ENCODE results near the gene ESRP2.

ESRP2 gene

DNA sequence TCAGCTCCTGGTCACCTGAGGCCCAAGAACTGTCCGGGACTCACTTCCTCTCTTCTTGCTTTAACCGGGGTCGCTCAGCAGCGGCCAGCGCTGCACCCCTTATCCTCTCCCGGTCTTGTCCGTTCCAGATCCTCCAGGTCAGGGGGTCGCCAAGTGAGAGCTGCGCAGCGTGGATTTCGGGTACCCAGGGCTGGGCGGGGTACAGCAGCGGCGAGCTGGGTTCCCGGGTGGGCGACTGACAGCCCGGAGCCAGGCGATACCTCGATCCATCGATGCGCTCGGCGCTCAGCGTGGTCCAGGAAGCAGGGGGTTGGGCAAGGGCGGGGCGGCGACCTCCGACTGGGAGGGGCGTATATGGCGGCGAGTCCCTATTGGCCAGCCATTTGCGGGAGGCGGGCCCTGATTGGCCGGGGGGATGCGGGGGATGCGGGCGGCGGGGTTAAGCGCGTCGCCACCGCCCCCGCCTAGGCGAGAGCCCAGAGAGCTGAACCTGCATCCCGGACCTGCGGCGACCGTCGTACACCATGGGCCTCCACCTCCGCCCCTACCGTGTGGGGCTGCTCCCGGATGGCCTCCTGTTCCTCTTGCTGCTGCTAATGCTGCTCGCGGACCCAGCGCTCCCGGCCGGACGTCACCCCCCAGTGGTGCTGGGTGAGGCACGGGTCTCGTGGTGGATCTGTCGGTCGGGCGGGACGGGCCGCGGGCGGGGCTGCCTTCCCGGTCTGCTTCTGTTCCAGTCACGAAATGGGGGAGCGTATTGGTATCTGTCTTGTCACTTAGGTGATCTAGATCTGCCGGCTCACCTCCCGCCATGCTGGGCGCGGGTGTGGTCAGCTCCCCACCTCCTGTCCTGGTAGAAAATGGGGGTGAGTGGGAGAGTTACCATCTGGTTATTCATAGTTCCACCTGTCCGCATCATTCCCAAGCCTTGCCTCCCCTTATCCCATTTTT, 9.3 kb upstream of the ESRP2 start, which contains the start of gene PLA2G15:
TSS of gene PLA2G15 (plus strand) at position 471 of the 951 bp plus-strand sequence. CDS start at position 525, 54 bp downstream.
- peak; percentile 88 to 99 (median 97) for DNase-seq
- intact Hi-C loops (cut with DNase I) = loop anchor here (5.0 kb wide), 2 partner anchors 67 to 87 kb away; partner anchors contain the start of genes PRMT7 and SLC7A6OS

DNA sequence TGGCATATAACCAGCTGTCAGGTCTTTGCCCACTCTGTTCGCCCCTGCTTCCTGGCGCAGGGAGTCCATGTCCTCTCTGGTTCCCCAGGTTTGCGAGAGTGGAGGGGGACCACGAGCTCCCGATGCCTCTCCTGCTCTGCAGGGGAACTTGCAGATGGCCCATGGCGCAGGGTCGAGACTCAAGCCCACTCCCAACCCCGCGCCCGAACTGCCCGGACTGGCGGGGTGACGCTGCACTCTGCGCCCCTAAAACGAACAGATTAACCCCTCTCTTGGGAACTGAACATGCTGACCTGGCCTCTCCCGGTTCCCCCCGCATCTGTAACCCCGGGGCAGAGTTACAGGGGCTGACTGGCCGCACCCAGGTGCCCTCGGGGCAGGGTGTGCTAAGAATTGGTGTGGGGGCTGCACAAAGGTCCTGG, 8.6 kb upstream of the ESRP2 start:
- DNase-seq = no peak
- intact Hi-C loops (cut with DNase I) = no loop called here

DNA sequence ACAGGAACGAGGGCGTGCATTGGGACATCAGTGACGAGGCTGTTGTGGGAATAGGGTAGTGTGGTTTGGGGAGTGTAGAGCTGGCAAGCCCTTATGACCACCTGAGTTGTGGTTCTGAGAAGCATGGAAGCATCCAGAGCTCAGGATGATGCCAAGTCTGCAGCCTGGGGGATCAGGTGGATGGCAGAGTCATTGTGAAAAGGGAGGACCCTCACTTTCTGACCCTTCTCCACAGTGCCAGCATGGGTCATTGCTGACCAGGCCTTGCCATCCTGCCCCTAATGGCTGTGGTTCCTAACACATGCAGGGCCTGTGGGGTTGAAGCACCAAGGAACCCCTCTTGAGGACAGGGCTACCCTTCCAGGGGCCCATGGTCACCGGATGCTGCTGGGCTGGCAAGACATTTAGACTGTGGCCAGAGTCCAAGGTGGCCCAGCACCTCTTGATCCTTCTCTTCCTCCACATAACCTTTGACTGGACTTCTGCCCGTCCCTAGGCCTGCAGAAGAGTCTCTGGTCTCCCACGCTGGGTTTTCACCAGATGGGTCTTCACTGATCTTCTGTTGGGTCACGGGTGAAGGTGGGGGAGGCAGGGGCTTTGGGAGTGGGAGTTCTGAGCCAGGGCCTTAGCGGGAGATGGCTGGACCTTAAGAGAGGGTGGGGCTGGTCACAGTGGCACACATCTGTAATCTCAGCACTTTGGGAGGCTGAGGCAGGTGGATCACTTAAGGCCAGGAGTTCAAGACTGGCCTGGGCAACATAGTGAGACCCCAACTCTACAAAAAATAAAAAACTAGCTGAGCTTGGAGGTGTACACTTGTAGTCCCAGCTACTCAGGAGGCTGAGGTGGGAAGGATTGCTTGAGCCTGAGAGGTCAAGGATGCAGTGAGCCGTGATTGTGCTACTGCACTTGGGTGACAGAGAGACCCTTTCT, 7.3 kb upstream of the ESRP2 start:
- intact Hi-C loops (cut with DNase I) = no loop called here

DNA sequence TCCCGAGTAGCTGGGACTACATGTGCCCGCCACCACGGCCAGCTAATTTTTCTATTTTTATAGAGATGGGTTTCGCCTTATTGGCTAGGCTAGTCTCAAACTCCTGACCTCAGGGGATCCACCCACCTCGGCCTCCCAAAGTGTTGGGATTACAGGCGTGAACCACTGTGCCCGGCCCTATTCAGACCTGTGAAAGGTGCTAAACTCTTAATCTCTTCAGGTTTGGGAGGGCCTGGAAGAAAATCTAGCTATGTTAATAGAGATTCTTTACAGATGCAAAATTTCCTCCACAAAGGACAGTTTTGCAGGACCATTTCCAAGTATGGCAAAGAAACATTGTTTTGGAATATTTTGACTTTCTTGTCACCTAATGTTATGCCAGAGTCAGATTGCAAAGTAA, 6.2 kb upstream of the ESRP2 start:
- DNase-seq = no peak
- intact Hi-C loops (cut with DNase I) = no loop called here

More for the DNA sequence above, 7.3 kb upstream of the ESRP2 start:
- DNase-seq = no peak

DNA sequence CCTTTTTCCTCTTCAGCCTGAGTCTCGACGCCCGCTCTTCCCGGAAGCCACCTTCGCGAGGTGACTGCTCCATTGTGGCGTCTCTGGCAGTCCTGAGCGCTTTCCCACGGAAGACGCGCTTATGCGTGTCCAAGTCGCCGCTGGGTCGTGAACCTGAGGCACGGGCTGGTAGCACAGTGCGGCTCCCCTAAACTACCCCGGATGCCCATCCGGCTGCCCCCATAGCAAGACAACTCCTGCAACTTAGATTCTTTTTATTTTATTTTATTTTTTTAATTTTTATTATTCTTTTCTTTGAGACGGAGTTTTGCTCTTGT, 2.1 kb upstream of the ESRP2 start:
- no peak for DNase-seq
- intact Hi-C loops (cut with DNase I) = loop anchor here (5.0 kb wide), 1 partner anchor 156 kb away; no protein-coding TSS in a partner anchor

DNA sequence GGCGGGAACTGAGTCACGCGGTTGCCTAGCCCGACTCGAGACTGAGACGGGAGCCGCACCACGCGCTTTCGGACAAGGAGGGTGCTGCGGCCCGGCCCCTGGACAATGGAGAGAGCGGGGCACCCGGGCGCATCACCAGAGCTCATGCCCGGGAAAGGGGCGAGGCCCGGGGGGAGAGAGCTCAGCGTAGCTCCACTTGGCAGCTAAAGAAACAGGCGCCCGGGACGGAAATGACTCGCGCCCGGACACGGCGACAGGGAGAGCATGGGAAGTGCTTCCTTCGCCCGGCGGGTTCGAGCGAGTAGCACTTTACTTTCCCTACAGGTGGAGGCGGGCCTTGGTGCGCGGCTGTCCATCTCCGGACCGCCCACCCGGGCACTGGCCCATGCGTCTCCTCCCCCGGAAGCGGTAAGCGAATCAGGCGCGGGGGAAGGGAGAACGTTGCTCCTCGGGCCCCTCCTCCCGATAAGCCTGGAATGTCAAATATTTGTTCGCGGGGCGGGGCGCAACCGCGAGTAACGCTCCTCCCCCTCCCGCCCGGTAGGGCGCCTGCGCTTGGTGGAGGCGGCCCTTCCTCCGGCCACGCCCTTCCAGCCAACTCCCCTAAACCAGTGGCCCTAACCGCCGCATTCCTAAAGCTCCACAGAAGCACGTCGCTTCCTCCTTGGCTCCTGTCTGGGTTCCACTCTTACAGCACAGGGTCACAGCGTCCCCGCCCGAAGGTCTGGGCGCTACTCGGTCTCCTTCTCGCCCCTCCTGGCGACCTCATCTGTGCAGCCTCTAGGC, 1.5 kb upstream of the ESRP2 start:
- DNase-seq = peak; percentile 92 to 98 (median 96)
- intact Hi-C loops (cut with DNase I) = loop anchor here (5.0 kb wide), 1 partner anchor 155 kb away; no protein-coding TSS in a partner anchor

DNA sequence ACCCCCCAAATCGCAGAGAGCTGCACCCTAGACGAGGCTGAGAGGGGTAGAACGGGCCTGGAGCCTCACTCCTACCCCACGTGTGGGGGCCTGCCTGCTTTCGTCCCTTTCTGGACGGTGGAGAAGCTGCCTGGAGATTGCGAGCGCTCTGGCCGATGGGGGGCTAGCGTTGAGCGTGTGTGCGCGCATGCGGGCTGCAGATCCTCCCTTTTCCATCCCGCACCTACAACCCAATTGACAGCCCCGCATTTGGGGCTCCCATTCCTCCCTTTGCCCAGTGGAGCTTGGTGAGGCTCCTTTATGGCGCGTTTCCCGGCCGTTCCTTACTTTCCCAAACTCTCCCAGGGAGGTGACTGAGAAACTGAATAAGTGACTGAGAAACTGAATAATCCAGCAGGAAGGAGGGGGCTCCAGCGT, 907 bp upstream of the ESRP2 start:
- intact Hi-C loops (cut with DNase I) = loop anchor here (5.0 kb wide), 1 partner anchor 155 kb away; no protein-coding TSS in a partner anchor
- DNase-seq = peak in 2 of 42 donors; percentile 37 to 60

DNA sequence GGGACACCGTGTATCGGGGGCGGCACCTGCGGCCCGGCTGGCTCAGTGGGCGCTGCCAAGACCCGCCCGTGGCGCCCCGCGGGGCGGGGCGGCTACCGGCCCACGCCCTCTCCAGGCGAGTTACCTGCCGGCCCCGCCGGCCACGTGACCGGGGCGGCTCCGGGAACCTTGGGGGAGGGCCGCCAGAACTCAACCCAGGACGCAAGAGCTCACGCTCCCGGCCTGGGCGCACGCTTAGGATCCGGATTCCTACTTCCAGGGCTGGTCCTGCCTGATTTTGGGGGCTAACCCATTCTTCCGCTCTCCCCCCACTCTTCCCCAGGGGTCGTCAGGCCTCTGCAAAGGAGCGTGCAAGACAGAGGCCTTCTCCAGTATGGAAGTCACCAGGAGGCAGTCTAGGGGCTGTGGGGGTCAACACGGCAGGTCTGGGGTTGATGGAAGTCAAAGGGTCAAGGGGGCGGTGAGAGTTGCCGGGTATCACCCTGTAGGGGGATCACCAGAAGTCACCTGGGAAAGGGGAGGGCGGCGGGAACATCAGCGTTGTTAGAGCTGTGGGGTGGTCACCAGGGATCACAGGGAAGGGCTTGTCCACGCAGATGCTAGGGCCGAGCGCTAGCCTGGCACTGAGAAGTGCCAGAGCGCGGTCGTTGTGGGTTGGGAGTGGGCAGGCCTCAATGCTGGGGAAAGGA, 354 bp upstream of the ESRP2 start:
- DNase-seq = peak in 12 of 42 donors; percentile 23 to 58 (median 44)
- intact Hi-C loops (cut with DNase I) = loop anchor here (5.0 kb wide), 1 partner anchor 154 kb away; no protein-coding TSS in a partner anchor

DNA sequence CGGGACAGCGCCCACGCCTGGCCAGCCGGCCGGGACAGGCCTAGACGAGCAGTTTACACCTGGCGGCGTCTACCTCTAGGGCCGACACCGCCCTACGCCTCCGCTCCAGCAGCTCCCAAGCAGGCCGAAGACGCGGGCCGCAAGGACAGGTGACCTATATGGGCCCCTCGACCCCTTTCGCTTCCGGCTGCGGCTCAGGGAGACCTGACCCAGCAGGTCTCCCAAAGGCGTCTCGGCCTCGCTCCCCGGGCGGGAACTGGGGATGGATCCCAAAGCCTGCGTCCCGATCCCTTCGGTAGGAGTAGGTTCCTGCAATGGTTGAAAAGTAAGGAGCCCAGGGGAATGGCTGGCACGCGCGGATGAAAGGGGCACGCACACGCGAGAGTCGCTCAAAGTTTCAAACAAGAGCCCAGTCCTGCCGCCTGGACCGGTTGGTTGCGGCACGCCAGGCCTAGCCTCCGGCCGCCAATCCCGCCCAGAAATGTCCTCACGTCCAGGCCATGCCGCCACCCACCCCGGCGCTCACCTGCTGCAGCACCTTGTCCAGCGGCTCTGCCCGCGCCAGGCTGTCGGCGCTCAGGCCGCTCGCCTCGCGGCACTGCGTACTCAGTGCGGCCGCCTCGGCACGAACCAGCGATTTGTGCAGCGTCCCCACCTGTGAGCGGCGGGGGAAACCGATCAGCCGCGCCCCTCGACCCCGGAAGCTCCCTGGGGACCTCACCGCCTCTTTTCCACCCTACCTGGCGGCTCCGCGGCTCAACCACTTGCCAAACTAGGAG, 630 bp downstream of the ESRP2 start:
- DNase-seq = peak in 3 of 42 donors; percentile 17 to 38 (median 37)
- intact Hi-C loops (cut with DNase I) = loop anchor here (5.0 kb wide), 1 partner anchor 153 kb away; no protein-coding TSS in a partner anchor

DNA sequence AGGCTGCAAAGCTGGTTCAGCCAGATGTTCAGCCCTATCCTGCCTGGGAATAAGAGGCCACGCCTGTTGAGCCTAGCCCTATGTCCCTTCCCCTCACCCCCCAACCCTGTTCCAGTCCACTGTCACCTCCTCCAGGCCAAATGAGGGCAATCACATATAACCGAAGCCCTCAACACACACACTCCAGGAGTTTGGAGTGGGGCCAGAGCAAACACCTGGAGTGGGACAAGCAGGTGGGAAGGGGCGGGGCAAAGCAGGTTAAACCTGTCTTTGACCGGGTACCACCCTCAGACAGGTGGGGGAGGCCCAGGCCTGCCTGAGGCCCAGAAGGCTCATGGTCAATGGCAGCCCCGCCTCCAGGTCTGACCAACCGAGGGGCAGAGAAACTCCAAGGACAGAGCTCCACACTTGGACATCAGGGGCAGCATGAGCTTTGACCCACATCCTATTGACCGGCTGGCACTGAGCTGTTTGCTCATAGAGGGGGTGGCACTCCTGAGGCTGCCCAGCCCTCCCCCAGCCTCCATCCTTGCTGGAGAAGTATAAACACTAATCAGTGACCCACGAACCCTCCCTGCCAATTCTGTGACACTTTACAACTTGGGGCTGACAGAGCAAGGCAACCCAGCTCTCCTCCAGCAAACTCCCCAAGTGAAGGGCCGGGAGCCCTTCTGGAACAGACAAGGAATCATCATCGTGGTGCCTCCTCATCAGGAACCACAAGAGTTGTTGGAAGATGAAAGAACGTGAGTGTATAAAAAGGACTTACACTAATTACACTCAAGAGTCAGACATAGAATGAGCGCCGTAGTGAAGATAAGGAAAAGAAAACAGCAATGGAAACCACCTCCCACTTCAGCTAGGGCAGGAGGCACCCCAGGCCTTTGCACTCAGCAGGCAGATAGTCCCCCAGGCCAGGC, 1.5 kb downstream of the ESRP2 start:
- peak in 3 of 42 donors; percentile 13 to 38 (median 36) for DNase-seq
- intact Hi-C loops (cut with DNase I) = loop anchor here (5.0 kb wide), 1 partner anchor 152 kb away; no protein-coding TSS in a partner anchor

DNA sequence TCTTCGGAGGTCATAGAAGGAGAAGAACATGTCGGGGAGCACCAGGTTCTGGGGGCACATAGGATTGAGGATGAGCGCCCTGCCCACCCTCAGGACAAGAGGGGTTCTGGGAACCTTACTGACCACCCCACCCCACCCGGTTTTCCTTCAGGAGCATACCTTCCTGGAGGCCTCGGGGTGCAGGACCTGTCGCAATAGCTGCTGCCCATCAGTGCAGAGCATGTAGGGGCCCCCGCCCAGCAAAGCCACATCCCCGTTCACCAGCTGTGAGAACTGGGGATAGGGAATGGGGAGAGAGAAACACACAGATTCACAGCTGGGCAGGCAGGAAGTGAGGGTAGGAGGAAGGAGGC, 2.1 kb downstream of the ESRP2 start:
- DNase-seq = peak in 1 of 42 donors; percentile 33
- intact Hi-C loops (cut with DNase I) = no loop called here

DNA sequence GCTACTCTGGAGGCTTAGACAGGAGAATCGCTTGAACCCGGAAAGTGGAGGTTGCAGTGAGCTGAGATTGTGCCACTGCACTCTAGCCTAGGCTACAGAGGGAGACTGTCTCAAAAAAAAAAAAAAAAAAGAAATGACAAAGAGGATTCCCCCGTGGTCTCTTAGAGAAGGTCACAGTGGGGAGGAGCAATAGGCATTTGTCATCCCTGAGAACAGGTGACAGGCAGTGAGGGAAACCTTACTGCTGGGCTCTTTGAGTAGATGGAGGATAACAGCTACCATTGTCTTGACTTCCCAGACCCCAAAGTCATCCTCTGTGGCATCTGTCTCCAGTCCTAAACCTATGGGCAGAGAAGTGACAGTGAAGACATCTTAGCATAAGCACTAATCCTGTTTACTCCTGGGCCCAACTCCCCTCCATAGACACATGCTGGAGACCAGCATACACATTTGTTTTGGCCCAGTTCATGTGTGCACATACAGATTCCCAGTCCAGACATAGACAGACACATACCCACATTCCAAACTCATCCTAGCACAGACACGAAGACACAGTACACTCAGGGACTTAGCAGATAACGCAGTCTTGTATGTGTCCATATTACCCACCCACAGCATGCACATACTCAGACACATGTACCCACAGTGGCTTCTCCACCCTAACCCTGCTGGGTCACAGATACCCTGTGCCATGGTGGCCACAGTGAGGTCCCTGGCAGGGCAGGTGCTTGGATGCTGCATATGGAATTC, 2.7 kb downstream of the ESRP2 start:
- peak in 1 of 42 donors; percentile 22 for DNase-seq
- intact Hi-C loops (cut with DNase I) = no loop called here

DNA sequence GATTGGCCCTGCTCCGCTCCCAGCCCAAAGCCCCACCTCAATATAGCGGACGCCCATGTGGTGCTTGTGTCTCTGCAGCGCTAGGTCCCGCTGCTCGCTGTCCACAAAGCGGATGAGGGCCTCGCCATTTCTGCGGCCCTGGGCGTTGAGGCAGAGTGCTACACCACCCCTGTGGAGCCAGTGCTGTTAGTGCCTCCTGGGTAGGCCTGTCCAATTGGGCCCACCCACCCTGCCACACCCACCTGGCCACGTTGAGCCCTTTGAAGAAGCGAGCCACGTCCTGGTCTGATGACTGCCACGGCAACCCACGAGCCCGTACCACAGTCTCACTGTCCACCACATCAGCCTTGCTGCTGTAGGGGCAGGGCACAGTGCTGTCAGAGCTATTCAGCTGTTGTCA, 3.6 kb downstream of the ESRP2 start:
- intact Hi-C loops (cut with DNase I) = no loop called here
- DNase-seq = peak in 2 of 42 donors; percentile 35 to 36

DNA sequence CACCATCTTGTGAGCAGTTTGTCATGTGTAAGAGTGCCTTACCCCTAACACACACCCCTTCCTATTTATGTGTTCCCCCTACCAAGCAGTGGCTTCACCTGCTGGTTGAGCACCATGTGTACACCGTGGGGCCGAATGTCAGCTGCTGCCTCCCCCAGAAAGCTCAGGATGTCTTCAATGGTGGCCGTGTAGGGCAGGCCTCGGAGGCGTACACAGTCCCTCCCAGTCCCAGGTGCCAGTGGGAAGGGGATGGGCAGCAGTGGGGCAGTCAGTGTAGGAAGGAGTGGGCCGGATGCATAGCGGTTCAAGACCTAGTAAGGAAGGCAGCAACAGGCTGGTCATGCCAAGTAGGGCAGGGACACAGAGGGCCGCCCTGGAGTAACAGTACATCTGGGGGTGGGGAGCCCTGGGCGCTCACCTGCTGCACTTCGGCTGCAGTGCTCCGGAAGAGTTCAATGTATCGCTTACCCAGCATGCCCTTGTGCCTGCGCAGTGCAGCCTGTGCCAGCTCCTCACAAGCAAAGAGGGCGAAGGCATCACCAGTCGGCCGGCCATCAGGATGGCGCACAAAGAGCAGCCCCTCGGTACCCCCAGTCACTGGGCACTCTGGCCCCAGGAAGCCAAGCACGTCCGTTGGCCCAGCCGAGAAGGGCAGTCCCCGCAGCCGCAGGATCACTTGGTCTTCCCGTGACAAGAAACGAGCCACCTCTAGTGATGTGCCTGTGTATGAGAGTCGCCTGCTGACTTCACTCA, 4.4 kb downstream of the ESRP2 start:
- intact Hi-C loops (cut with DNase I) = no loop called here
- peak in 2 of 42 donors; percentile 19 to 35 for DNase-seq
